PC-3 (cell line): ENCODE data around the gene HES1.

ENCODE experiments used
- CTCF ChIP-seq: fragments of 300-600 bp; sonication (generic); conservative IDR thresholded peaks from 2 replicates; pipeline ENCODE4 v1.5.1; 2017; ENCODE audit warnings: antibody characterized with exemption, low read depth, mild to moderate bottlenecking, low read length
- EZH2 ChIP-seq: fragments of 300-600 bp; sonication (generic); IDR thresholded peaks from one replicate; pipeline ENCODE4 v1.6.1; 2017; ENCODE audit warnings: antibody characterized with exemption, mild to moderate bottlenecking, low read length; ENCODE audit not compliant: unreplicated experiment

GRCh38 chr3:194187233-194187944 is 51.4 kb downstream of the HES1 start:
- TF ChIP-seq CTCF = no peak
- no peak for TF ChIP-seq EZH2
